T-helper 2 cell treated with Interferon-gamma antibody and Interleukin-4, amounts not matched to agents 100 ng/mL and 5 ng/mL, for 36 hours (primary cell): ENCODE measurements around the gene AADACL3. TPM values are rescaled to one million over a fixed set of nuclear protein-coding genes. Genes with fewer than 3 reads are reported as not detected.
"Not testable (repeated sequence)": the region's sequence is repeated elsewhere in the genome, so short reads cannot be mapped to it uniquely, and the experiment has no call there.

Experiments
- intact Hi-C: fragments of 100-400 bp; cut with micrococcal nuclease; formaldehyde crosslinking; loops from one replicate; pipeline ENCODE4 v1.15.1; 2023
- total RNA-seq: library from RNA; stranded (reverse); gene quantifications from 2 replicates; pipeline ENCODE4 v1.2.3, GENCODE V29; 2022

The AADACL3 gene
- total RNA-seq: not detected in 2 replicates

GRCh38 chr1:12715896-12716437 is at the start of gene AADACL3:
AADACL3 (plus strand) TSS chr1:12716110; CDS start chr1:12716177, 67 bp downstream.
- intact Hi-C loops: no loop called here

GRCh38 chr1:12666141-12666735 is 49.7 kb upstream of the AADACL3 start:
- intact Hi-C loops: no loop called here

DNA sequence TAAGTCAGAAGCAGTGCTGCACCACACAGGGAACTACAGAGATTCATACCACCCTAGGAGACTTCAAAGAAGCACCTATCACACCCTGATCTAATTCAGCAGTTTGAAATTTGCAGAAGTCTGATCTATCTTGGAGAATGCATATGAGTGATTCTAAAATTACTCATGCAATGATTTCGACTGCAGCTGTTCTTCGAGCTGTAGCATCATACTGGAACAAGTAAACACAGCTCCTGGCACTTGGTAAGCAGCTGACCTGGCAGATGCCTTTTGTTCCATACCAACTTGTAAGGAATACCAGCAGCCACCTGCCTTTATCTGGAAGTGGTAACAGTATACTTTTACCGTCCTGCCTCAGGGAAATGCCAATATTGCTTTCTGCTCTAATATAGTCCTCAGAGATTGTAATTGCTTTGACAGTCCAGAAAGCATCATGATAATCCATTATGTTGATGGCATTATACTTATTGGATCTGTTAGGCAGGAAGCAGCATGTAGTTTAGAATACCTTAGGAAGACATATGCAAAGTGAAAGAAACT is 46.3 kb upstream of the AADACL3 start:
- intact Hi-C loops: no loop called here

DNA sequence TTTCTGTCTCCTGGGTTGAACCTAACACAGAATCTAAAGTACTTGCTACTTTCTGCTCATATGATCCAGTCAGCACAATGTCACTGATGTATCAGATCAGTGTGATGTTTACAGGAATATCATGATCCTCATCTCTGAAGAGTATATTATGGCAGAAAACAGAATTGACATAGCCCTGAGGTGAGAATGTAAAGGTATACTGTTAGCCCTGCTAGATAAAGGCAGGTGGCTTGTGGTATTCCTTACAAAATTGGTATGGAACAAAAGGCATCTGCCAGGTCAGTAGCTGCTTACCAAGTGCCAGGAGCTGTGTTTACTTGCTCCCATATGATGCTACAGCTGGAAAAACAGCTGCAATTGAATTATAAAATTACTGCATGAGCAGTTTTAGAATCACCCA is 41.6 kb upstream of the AADACL3 start:
- intact Hi-C loops: no loop called here

DNA sequence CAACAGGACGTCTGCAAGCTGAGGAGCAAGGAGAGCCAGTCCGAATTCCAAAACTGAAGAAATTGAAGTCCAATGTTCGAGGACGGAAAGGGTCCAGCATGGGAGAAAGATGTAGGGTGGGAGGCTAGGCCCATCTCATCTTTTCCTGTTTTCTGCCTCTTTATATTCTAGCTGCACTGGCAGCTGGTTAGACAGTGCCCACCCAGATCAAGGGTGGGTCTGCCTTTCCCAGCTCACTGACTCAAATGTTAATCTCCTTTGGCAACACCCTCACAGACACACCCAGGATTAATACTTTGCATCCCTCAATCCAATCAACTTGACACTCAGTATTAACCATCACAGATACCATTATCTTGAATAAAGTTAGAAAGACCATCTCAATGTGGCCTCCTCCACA is 39.8 kb upstream of the AADACL3 start:
- intact Hi-C loops: not testable (repeated sequence)

DNA sequence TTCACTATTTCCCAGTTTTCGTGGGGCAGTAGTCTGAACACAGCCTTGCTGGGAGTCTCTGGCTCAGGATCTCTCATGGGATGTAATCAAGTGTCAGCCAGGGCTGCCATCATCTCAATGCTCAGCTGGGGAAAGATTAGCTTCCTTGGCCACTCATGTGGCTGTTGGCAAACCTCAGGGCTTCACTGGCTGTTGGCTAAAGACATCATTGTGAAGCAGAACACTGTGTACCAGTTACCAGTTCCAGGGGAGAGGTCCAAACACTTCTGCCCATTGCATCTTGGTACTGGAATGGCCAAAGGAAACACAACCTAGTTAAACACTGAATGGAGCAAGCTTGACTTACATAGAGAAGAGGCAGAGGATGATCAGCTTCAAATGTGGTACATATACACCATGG is 38.3 kb upstream of the AADACL3 start:
- intact Hi-C loops: no loop called here

- intact Hi-C loops: no loop called here
Measured at GRCh38 chr1:12678350-12678749, 37.6 kb upstream of the AADACL3 start.

DNA sequence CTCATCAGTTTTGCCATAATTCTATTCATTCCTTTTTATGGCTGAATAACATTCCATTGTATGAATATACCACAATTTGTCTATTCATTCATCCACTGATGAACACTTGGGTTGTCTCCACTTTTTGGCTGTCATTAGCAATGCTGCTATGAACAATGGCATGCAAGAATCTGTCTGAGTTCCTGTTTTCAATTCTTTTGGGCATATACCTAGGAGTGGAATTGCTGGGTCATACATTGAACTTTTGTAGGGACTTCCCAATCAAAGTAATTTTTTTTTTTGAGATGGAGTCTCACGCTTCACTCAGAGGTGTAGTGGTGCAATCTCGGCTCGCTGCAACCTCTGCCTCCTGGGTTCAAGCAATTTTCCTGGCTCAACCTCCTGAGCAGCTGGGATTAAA is 37.1 kb upstream of the AADACL3 start:
- intact Hi-C loops: no loop called here

GRCh38 chr1:12690156-12690555 is 25.8 kb upstream of the AADACL3 start:
- intact Hi-C loops: no loop called here

DNA sequence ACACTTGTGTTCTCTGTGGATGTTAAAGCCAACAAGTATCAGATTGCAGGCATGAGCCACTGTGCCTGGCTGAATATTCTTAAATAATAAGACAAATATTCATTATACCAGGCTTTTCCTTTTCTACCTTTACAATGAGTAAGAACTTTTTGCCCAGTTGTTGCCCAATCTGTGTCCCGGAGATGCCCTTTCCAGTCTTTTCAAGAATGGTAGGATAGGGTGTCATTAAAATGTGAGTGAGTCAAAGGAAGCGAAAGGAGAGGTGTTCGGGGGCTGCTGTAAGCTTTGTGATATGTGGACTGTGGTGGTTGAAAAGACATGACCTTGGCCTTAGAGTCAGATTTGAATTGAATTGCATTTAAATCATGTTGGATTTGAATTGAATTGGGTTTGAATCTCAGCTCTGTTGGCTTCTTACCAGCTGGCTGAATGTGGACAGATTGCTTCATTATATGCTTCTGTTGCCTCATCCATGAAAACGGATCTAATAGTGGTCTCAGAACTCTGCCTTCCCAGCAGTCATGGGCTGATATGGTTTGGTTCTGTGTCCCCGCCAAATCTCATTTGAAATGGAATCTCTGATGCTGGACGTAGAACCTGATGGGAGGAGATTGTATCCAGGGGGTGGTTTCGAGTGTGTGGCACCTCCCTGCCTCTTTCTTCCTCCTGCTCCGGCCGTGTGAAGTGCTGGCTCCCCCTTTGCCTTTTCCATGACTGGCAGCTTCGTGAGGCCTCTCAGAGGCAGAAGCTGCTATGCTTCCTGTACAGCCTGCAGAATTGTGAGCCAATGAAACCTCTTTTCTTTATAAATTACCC is 22.7 kb upstream of the AADACL3 start:
- intact Hi-C loops: no loop called here

DNA sequence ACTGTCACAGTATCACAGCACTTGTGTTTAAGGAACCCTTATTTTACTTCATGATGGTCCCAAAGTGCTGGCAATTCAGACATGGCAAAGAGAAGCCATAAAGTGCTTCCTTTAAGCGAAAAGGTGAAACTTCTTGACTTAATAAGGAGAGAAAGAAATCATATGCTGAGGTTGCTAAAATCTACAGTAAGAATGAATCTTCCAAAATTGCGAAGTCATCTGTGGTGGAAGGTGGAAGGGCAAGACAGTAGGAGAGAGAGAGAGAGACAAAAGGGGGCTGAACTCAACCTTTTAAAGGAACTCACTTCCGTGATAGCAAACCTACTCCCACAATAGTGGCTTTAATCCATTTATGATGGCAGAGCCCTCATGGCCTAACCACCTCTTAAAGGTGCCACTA is 19.3 kb upstream of the AADACL3 start:
- intact Hi-C loops: no loop called here

- intact Hi-C loops: no loop called here
Measured at GRCh38 chr1:12697397-12697796, 18.5 kb upstream of the AADACL3 start.

DNA sequence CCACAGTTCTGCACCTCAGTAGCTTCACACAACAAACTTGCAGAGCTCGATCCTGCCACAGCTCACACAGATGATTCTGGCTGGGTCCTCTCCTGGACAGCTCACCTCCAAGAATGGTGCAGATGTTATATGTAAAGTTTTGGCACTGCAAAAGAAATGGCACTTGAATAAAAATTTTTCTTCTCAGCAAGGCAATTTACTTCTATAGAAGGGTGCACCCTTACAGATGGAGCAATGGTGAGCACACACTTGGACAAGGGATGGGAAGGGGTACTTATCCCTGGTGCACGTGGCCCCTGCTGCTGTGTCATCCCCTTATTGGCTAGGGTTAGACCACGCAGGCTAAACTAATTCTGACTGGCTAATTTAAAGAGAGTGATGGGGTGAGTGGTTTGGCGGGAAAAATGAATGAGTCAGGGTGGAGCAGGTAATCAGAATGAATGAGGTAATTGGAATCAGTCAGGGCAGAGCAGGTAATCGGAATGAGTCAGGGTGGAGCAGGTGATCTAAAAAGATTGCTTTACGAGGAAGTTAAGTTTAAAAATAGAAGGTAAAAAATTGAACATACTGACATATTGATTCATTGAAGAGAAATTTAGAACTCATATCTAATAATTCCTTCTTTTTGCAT is 12.0 kb upstream of the AADACL3 start:
- intact Hi-C loops: no loop called here

DNA sequence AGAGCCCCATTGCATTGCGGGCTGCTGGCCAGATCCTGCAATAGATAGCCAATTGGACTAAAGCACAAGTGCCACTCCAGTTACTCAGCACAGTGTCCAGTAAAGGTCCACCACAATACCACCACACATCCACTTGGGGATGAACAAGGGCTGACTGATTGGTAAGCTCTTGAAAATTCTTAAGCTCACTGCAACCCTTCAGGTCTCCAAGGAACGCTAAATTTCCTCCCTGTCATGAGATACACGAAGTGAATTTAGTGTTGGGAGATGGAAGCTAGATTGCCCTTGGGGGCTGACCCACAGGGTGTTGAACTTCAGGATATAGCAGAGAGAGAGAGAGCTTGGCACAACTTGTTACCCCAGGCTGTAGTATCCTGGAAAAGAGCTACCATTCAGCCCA is 9.8 kb upstream of the AADACL3 start:
- intact Hi-C loops: no loop called here

DNA sequence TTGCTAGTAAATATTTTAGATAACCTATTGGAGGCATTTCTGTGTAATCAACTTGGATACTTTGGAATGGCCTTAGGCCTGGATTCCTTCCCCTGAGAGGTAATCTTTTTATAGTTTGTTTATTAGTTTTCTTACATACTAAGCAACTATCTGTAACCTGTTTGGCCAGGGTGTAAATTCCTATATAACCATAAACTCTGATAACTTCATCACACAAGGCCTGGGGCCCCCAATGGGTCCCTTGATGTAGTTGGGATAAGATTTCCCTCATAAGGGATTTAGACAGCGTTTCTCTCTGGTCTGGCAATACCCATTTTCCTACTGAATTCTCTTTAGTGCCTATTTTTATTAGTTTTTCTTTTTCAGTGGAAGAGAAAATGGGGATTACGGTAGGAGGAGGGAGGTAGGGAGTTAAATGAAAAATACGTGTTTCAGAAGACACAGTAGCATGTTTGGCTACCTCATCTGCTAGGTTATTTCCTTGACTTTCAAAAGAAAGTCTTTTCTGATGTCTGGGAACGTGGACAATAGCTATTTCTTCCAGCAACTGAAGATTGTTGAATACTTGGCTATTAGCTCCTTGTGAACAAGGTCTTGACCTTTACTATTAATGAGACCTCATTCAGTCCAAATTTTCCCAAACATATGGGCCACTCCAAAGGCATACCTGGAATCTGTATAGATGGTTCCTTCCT is 7.4 kb upstream of the AADACL3 start:
- intact Hi-C loops: no loop called here

- intact Hi-C loops: no loop called here
Measured at GRCh38 chr1:12709091-12709491, 6.8 kb upstream of the AADACL3 start.

GRCh38 chr1:12709696-12710095 is 6.2 kb upstream of the AADACL3 start:
- intact Hi-C loops: no loop called here

- intact Hi-C loops: no loop called here
Measured at GRCh38 chr1:12711536-12711935, 4.4 kb upstream of the AADACL3 start.

- intact Hi-C loops: no loop called here
Measured at GRCh38 chr1:12712076-12712475, 3.8 kb upstream of the AADACL3 start.

- intact Hi-C loops: no loop called here
Measured at GRCh38 chr1:12712929-12713328, 3.0 kb upstream of the AADACL3 start.

DNA sequence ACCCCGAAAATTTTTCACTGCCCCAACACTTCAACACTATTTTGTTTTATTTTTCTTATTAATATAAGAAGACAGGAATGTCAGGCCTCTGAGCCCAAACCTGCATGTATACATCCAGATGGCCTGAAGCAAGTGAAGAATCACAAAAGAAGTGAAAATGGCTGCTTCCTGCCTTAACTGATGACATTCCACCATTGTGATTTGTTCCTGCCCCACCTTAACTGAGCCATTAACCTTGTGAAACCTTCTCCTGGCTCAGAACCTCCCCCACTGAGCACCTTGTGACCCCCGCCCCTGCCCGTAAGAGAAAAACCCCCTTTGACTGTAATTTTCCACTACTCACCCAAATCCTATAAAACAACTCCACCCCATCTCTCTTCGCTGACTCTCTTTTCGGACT is 2.3 kb upstream of the AADACL3 start:
- intact Hi-C loops: not testable (repeated sequence)
